HG03442 (cell line): ENCODE data around the gene PCDHGC5.

Experiments used
- ATAC-seq: cut with Tn5 transposase; IDR thresholded peaks from one replicate; pipeline ENCODE4 v1.9.1; 2021; ENCODE audit warnings: mild to moderate bottlenecking, moderate library complexity; ENCODE audit not compliant: unreplicated experiment

Gene PCDHGC5

GRCh38 chr5:141490271-141490670, 1.4 kb downstream of the PCDHGC5 start:
- ATAC-seq = no peak

- no peak for ATAC-seq
Measured at GRCh38 chr5:141490771-141491170, 1.9 kb downstream of the PCDHGC5 start.

- ATAC-seq = peak; percentile 15
Measured at GRCh38 chr5:141491323-141492167, 2.7 kb downstream of the PCDHGC5 start.

GRCh38 chr5:141492168-141492885, 3.4 kb downstream of the PCDHGC5 start:
- peak; percentile 42 for ATAC-seq

- ATAC-seq = no peak
Measured at GRCh38 chr5:141493500-141494422, 4.9 kb downstream of the PCDHGC5 start.

GRCh38 chr5:141494761-141495452, 6.0 kb downstream of the PCDHGC5 start:
- ATAC-seq = no peak

GRCh38 chr5:141495453-141495811, 6.6 kb downstream of the PCDHGC5 start:
- ATAC-seq = no peak

GRCh38 chr5:141496038-141496437, 7.2 kb downstream of the PCDHGC5 start:
- ATAC-seq = no peak

- ATAC-seq = no peak
Measured at GRCh38 chr5:141501761-141502160, 12.9 kb downstream of the PCDHGC5 start.

GRCh38 chr5:141503681-141504080, 14.8 kb downstream of the PCDHGC5 start:
- no peak for ATAC-seq

- ATAC-seq = no peak
Measured at GRCh38 chr5:141504216-141504615, 15.3 kb downstream of the PCDHGC5 start.

GRCh38 chr5:141506381-141507155, 17.7 kb downstream of the PCDHGC5 start:
- no peak for ATAC-seq

- peak; percentile 39 for ATAC-seq
Measured at GRCh38 chr5:141507387-141508091, 18.7 kb downstream of the PCDHGC5 start.

GRCh38 chr5:141508440-141508797, 19.5 kb downstream of the PCDHGC5 start:
- no peak for ATAC-seq

- ATAC-seq = peak; percentile 19
Measured at GRCh38 chr5:141508798-141509611, 20.1 kb downstream of the PCDHGC5 start.

GRCh38 chr5:141510160-141510559, 21.3 kb downstream of the PCDHGC5 start:
- ATAC-seq = no peak

- peak; percentile 18 for ATAC-seq
Measured at GRCh38 chr5:141510850-141511601, 22.1 kb downstream of the PCDHGC5 start.
